HG03175 (cell line): ENCODE results near the gene TNKS2.
"Not testable (repeated sequence)": the region's sequence is repeated elsewhere in the genome, so short reads cannot be mapped to it uniquely, and the experiment has no call there.

Experiments
- ATAC-seq: cut with Tn5 transposase; IDR thresholded peaks from one replicate; pipeline ENCODE4 v1.9.1; 2021; ENCODE audit warnings: mild to moderate bottlenecking, moderate library complexity; ENCODE audit not compliant: unreplicated experiment

TNKS2 gene

GRCh38 chr10:91796331-91797047 lies 1.7 kb upstream of the TNKS2 start:
- peak; percentile 44 for ATAC-seq

GRCh38 chr10:91797048-91797690 lies 1.1 kb upstream of the TNKS2 start:
- ATAC-seq: no peak

- peak; percentile 47 for ATAC-seq
Observed at GRCh38 chr10:91798649-91799611, 704 bp downstream of the TNKS2 start.

- no peak for ATAC-seq
Observed at GRCh38 chr10:91799612-91799975, 1.4 kb downstream of the TNKS2 start.

GRCh38 chr10:91800182-91800581 lies 2.0 kb downstream of the TNKS2 start:
- ATAC-seq: no peak

- no peak for ATAC-seq
Observed at GRCh38 chr10:91800756-91801155, 2.5 kb downstream of the TNKS2 start.

- ATAC-seq: no peak
Observed at GRCh38 chr10:91803386-91804125, 5.3 kb downstream of the TNKS2 start.

- no peak for ATAC-seq
Observed at GRCh38 chr10:91804126-91804510, 5.9 kb downstream of the TNKS2 start.

- no peak for ATAC-seq
Observed at GRCh38 chr10:91805110-91805838, 7.0 kb downstream of the TNKS2 start.

- not testable (repeated sequence) for ATAC-seq
Observed at GRCh38 chr10:91807264-91807663, 9.0 kb downstream of the TNKS2 start.

GRCh38 chr10:91813251-91813650 lies 15.0 kb downstream of the TNKS2 start:
- no peak for ATAC-seq

- no peak for ATAC-seq
Observed at GRCh38 chr10:91816981-91817380, 18.8 kb downstream of the TNKS2 start.

GRCh38 chr10:91820144-91820543 lies 21.9 kb downstream of the TNKS2 start:
- no peak for ATAC-seq

GRCh38 chr10:91824076-91824475 lies 25.9 kb downstream of the TNKS2 start:
- ATAC-seq: no peak

GRCh38 chr10:91829268-91829667 lies 31.0 kb downstream of the TNKS2 start:
- ATAC-seq: no peak

- no peak for ATAC-seq
Observed at GRCh38 chr10:91838199-91838598, 40.0 kb downstream of the TNKS2 start.

- ATAC-seq: no peak
Observed at GRCh38 chr10:91843083-91843482, 44.9 kb downstream of the TNKS2 start.

- ATAC-seq: no peak
Observed at GRCh38 chr10:91856637-91857036, 58.4 kb downstream of the TNKS2 start.

GRCh38 chr10:91860885-91861284 lies 62.7 kb downstream of the TNKS2 start:
- no peak for ATAC-seq

- ATAC-seq: no peak
Observed at GRCh38 chr10:91864099-91864498, 65.9 kb downstream of the TNKS2 start.
